ENCODE results near the gene TLE4. TPM values are rescaled to one million over a fixed set of nuclear protein-coding genes. Genes with fewer than 3 reads are reported as not detected.

The TLE4 gene
- total and polyA plus RNA-seq, 7 donors: 7.6 to 60.9 (median 29.1) TPM

DNA sequence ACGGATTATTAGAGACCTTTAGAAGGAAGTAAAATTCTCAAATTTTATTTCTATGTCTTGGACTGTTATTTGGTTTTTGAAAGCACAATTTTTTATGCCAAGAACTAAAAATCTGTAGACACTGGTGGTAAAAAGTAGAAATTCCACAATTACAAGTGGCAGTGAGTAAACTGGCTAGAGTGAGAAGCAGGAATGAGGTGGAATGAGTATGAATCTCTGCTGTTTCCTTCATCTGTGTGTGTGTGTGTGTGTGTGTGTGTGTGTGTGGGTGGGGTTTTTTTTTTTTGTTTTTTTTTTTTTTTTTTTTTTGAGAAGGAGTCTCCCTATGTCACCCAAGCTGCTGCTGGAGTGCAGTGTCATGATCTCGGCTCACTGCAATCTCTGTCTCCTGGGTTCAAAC, 94.2 kb downstream of the TLE4 start:
- intact Hi-C loops (cut with DNase I): no loop called here
- TF ChIP-seq POLR2A (IDR thresholded peaks at IDR 0.05): no peak
- TF ChIP-seq POLR2AphosphoS5 (IDR thresholded peaks at IDR 0.05): no peak
- no peak for TF ChIP-seq EP300 (IDR thresholded peaks at IDR 0.05)
- TF ChIP-seq, protein P1, sequence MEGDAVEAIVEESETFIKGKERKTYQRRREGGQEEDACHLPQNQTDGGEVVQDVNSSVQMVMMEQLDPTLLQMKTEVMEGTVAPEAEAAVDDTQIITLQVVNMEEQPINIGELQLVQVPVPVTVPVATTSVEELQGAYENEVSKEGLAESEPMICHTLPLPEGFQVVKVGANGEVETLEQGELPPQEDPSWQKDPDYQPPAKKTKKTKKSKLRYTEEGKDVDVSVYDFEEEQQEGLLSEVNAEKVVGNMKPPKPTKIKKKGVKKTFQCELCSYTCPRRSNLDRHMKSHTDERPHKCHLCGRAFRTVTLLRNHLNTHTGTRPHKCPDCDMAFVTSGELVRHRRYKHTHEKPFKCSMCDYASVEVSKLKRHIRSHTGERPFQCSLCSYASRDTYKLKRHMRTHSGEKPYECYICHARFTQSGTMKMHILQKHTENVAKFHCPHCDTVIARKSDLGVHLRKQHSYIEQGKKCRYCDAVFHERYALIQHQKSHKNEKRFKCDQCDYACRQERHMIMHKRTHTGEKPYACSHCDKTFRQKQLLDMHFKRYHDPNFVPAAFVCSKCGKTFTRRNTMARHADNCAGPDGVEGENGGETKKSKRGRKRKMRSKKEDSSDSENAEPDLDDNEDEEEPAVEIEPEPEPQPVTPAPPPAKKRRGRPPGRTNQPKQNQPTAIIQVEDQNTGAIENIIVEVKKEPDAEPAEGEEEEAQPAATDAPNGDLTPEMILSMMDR (IDR thresholded peaks at IDR 0.05): no peak
- H3K4me3 ChIP-seq: no peak overlapping the region
- no peaks in the 10 kb centered on the region for H3K27me3 ChIP-seq
- no peaks in the 10 kb centered on the region for H3K36me3 ChIP-seq
- H3K27ac ChIP-seq: no peak overlapping the region
- no peak for DNase-seq
- WGBS, 2 donors: 89 to 96% methylated on average over 2 of the region's 2 CpGs
- no peaks in the 10 kb centered on the region for H3K9me3 ChIP-seq
- peaks cover 0 to 27% (median 12%) of the 10 kb centered on the region in 4 donors for H3K4me1 ChIP-seq

GRCh38 chr9:79667120-79667519, 95.4 kb downstream of the TLE4 start:
- Histone ChIP-seq H3K4me1 (peaks cover 0 to 26% (median 12%) of the 10 kb centered on the region in 4 donors), H3K9me3 (no peaks in the 10 kb centered on the region), H3K27ac (no peak overlapping the region), H3K27me3 (no peaks in the 10 kb centered on the region), H3K4me3 (no peak overlapping the region), H3K36me3 (no peaks in the 10 kb centered on the region)
- TF ChIP-seq, protein P1 (IDR thresholded peaks at IDR 0.05): no peak
- no peak for TF ChIP-seq EP300 (IDR thresholded peaks at IDR 0.05)
- no peak for TF ChIP-seq POLR2AphosphoS5 (IDR thresholded peaks at IDR 0.05)
- TF ChIP-seq POLR2A (IDR thresholded peaks at IDR 0.05): no peak
- intact Hi-C loops (cut with DNase I): no loop called here
- no peak for DNase-seq
- 87 to 92% methylated on average over 3 of the region's 3 CpGs for WGBS, 2 donors

DNA sequence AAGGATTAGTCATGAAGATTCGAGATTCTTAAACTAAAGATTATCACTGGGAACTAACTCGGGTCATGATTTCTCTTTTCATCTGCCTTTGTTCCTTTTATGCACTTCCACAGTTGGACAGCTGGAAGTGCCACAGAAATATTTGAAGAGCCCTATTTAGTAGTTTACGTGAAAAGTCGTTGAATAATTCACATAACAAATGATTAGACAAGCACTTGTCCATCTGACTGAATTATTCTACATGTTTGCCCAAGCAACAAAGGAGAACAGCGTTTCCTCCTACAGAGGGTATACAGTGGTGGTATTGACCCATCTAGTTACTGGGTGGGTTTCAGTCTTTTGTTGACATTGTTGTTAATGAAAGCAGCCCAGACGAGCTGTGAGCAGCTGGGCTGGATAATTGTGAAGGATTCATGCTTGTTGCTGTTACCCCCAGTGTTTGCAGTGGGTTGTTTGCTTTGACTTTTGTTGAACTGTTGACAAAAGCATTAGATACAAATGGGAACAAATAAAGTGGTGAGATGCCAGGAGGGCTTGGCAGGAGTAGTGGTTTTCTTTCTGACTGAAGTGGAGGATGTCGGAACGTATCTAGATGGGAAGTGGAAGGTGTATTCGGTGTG, 96.2 kb downstream of the TLE4 start:
- intact Hi-C loops (cut with DNase I): no loop called here
- 79 to 84% methylated on average over 9 of the region's 9 CpGs for WGBS, 2 donors

DNA sequence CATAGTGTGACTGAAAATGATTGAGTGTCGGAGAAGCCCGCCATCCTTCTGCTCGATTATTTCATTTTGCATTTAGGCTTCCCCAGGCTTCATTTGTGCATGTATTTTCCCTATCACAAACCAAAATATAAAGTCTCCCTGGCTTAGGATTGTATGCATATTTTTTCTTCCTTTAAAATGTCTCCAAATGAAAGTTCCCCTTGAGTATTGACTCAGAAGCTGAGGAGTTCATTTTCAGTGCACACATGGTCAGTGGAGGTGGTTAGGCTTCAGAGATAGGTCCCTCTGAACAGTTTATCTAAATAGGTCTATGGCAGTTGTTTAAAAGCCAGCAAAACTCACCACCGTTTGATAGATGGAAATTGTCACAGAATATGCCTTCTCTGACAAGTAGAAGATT, 97.2 kb downstream of the TLE4 start:
- intact Hi-C loops (cut with DNase I): no loop called here
- Histone ChIP-seq H3K4me3 (no peak overlapping the region), H3K9me3 (no peaks in the 10 kb centered on the region), H3K27me3 (no peaks in the 10 kb centered on the region), H3K36me3 (no peaks in the 10 kb centered on the region), H3K4me1 (peaks cover 0 to 16% (median 6%) of the 10 kb centered on the region in 4 donors), H3K27ac (no peak overlapping the region)
- 87 to 92% methylated on average over 4 of the region's 4 CpGs for WGBS, 2 donors
- TF ChIP-seq EP300 (IDR thresholded peaks at IDR 0.05): no peak
- no peak for TF ChIP-seq POLR2A (IDR thresholded peaks at IDR 0.05)
- no peak for TF ChIP-seq POLR2AphosphoS5 (IDR thresholded peaks at IDR 0.05)
- DNase-seq: no peak

More for the DNA sequence above, 96.2 kb downstream of the TLE4 start:
- peaks cover 0 to 19% (median 9%) of the 10 kb centered on the region in 4 donors for H3K4me1 ChIP-seq
- no peaks in the 10 kb centered on the region for H3K36me3 ChIP-seq
- no peaks in the 10 kb centered on the region for H3K9me3 ChIP-seq
- no peaks in the 10 kb centered on the region for H3K27me3 ChIP-seq
- TF ChIP-seq, protein P1 (IDR thresholded peaks at IDR 0.05): no peak
- no peak for TF ChIP-seq EP300 (IDR thresholded peaks at IDR 0.05)
- no peak for TF ChIP-seq POLR2AphosphoS5 (IDR thresholded peaks at IDR 0.05)
- no peak for TF ChIP-seq POLR2A (IDR thresholded peaks at IDR 0.05)
- no peak overlapping the region for H3K27ac ChIP-seq
- DNase-seq: no peak
- no peak overlapping the region for H3K4me3 ChIP-seq

DNA sequence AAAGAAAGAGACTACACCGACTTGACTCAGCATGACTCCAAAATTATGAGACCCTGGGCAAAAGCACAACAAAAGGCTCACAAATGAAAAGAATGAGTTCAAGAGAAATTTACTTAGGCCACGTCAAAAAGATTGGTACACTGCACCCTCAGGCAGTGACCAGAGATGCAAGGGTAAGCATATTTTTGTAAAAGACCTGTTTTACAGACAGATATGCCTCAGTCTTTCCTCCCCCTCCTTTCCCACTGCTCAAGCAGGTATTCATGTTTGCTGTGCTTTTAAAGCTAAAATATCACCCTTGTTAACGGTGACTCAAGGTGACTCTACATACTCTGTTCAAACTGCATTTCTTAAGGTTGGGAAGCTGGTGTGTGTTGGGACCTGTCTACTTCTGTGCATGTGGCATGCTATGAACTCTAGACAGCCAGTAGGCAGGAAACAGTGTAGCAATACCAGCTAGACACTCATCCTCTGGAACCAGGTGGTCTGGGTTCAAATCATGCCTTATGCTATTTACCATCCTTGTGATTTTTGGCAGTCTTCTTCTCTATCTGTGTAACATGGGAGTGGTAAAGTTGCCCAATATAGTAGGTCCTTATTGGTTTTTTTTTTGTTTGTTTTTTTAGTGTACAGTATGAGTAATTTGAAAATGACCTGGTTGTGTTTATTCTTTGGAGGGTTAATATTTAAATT, 98.7 kb downstream of the TLE4 start:
- intact Hi-C loops (cut with DNase I): no loop called here
- TF ChIP-seq POLR2AphosphoS5 (IDR thresholded peaks at IDR 0.05) (no peak), EP300 (IDR thresholded peaks at IDR 0.05) (no peak), POLR2A (IDR thresholded peaks at IDR 0.05) (no peak)
- TF ChIP-seq, protein P1 (IDR thresholded peaks at IDR 0.05): no peak
- Histone ChIP-seq H3K27me3 (no peaks in the 10 kb centered on the region), H3K4me3 (no peak overlapping the region), H3K36me3 (no peaks in the 10 kb centered on the region), H3K4me1 (peaks cover 0 to 13% (median 5%) of the 10 kb centered on the region in 4 donors), H3K9me3 (no peaks in the 10 kb centered on the region), H3K27ac (no peak overlapping the region)
- 89 to 93% methylated on average over 3 of the region's 3 CpGs for WGBS, 2 donors
- no peak for DNase-seq
